ENCODE measurements around the gene PDZRN3. TPM values are rescaled to one million over a fixed set of nuclear protein-coding genes. Genes with fewer than 3 reads are reported as not detected.
A peak's percentile ranks its signal among the peaks of the same experiment; 100 is the strongest.

The PDZRN3 gene
- total and polyA plus RNA-seq, 2 of the 13 experiments (the other 11 are each of a cell fraction or from before 2014, with no cell fraction given) = not detected

DNA sequence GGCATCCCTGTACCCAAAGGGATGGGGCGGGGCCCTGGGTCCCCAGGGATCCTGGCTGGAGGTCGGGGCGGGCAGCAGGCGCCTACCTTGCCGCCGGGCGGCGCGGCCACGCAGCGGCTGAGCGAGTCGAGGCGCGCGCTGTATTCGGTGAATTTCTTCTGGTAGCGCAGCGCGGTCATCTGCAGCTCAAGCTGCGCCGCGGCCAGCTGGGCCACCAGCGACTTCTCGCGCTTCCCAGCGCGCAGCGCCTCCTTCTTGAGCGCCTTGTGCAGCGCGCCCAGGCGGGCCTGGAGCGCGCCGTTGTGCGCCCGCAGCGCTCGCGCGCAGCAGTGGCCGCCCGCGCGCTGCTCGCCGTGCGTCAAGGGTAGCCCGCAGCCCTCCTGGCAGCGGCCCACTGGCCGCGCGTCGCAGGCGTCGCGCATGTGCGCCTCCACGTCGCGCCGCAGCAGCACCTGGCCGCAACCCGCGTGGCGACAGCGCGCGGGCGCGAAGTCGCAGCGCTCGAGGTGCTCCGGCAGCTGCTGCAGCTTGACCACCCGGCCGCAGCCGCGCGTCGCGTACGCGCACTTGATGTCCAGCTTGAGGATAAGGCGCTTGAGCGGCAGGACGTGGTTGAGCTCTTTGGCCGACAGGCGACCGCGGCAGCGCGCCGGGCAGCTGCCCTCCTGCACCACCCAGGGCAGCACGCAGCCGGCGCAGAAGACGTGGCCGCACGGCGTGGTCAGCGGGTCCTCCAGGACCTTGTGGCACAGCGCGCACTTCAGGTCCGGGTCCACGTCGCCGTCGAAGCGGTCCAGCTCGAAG, 522 bp downstream of the PDZRN3 start:
- DNase-seq (ENCODE audit: low spot score) = no peak
- FAIRE-seq = no peak
- ChIA-PET CTCF (ENCODE audit: low intra/inter-chr PET ratio, low total read pairs) (no interaction called here), POLR2A (no interaction called here)
- Histone ChIP-seq H3K4me3 (replicated peaks in 1 of 3; ENCODE audit: insufficient read depth in 1 of 3, low read depth in 2 of 3, low read length in 3 of 3) (peak overlapping the region in 1 of 3 experiments; percentile 62; a peak in 2 of 6 replicates), H3K9ac (ENCODE audit: insufficient read depth, low read depth, low read length) (no peak overlapping the region), H4K20me1 (ENCODE audit: insufficient read depth, low read length) (no peaks in the 10 kb centered on the region), H3K9me3 (ENCODE audit: low read length) (no peaks in the 10 kb centered on the region), H2AFZ (ENCODE audit: low read length) (no peak overlapping the region), H3K36me3 (replicated peaks in 1 of 2; ENCODE audit: control insufficient read depth in 1 of 2, insufficient read depth in 2 of 2, low read length in 2 of 2) (no peaks in the 10 kb centered on the region), H3K27me3 (ENCODE audit: control insufficient read depth in 1 of 2, insufficient read depth in 2 of 2, low read length in 2 of 2) (peaks cover 6 to 24% of the 10 kb centered on the region in 2 experiments; a peak in 4 of 5 replicates), H3K4me1 (ENCODE audit: insufficient read depth, low read length) (peaks cover 26% of the 10 kb centered on the region), H3K27ac (ENCODE audit: extremely low read length, insufficient read depth, low read length) (no peak overlapping the region), H3K4me2 (ENCODE audit: low read depth, low read length) (peak overlapping the region; percentile 73), H3K79me2 (ENCODE audit: insufficient read depth, low read length) (no peaks in the 10 kb centered on the region)
- BruUV-seq (replicated peaks) = no TSS peak
- TF ChIP-seq NR2C2 (CRISPR knock-in tag; IDR thresholded peaks at IDR 0.05; ENCODE audit: borderline replicate concordance) (no peak), KAT8 (CRISPR knock-in tag; IDR thresholded peaks at IDR 0.05) (no peak), ZNF234 (CRISPR knock-in tag; conservative IDR thresholded peaks at IDR 0.05) (no peak), HNF4A (CRISPR knock-in tag; IDR thresholded peaks at IDR 0.05) (no peak), SUZ12 (IDR thresholded peaks at IDR 0.05; ENCODE audit: low read depth, low read length) (no peak), ZSCAN29 (CRISPR knock-in tag; conservative IDR thresholded peaks at IDR 0.05) (no peak), NR2F2 (IDR thresholded peaks at IDR 0.05; ENCODE audit: borderline replicate concordance, low read depth) (no peak), ZNF138 (CRISPR knock-in tag; IDR thresholded peaks at IDR 0.05; ENCODE audit: low read depth) (no peak), HNRNPLL (IDR thresholded peaks at IDR 0.05; ENCODE audit: low read depth, low read length, poor library complexity, severe bottlenecking) (peak; percentile 75), ZNF563 (CRISPR knock-in tag; IDR thresholded peaks at IDR 0.05) (peak; percentile 58; the same call in 1 of the 2 replicates), ZNF230 (CRISPR knock-in tag; IDR thresholded peaks at IDR 0.05) (no peak)
- peak; percentile 55 for ATAC-seq
- intact Hi-C loops (cut with micrococcal nuclease; ENCODE audit: unreplicated experiment) = no loop called here
- in situ Hi-C loops (cut with HindIII; ENCODE audit: extremely low pct_ligation_motif_present, low pct_unique_long_range_greater_than_20kb) = no loop called here
- WGBS (ENCODE audit: low lambda C conversion rate) = 82% methylated on average over 65 of the region's 112 CpGs

Measured in HepG2 (cell line).